GM21619 (cell line): Measurements from ENCODE around the gene SMTNL2.
"Not testable (repeated sequence)": the region's sequence is repeated elsewhere in the genome, so short reads cannot be mapped to it uniquely, and the experiment has no call there.

Experiments
- ATAC-seq: cut with Tn5 transposase; IDR thresholded peaks from one replicate; pipeline ENCODE4 v1.9.1; 2021; ENCODE audit not compliant: unreplicated experiment

Gene SMTNL2

GRCh38 chr17:4631836-4632580, 47.7 kb downstream of the SMTNL2 start:
- ATAC-seq = no peak

GRCh38 chr17:4632581-4632920, 48.2 kb downstream of the SMTNL2 start:
- no peak for ATAC-seq

GRCh38 chr17:4633643-4634042, 49.3 kb downstream of the SMTNL2 start:
- ATAC-seq = no peak

- ATAC-seq = no peak
Observed at GRCh38 chr17:4634976-4635375, 50.6 kb downstream of the SMTNL2 start.

GRCh38 chr17:4635823-4636375, 51.6 kb downstream of the SMTNL2 start:
- ATAC-seq = no peak

GRCh38 chr17:4636474-4637100, 52.3 kb downstream of the SMTNL2 start:
- ATAC-seq = no peak

- not testable (repeated sequence) for ATAC-seq
Observed at GRCh38 chr17:4638766-4639165, 54.4 kb downstream of the SMTNL2 start.

- ATAC-seq = not testable (repeated sequence)
Observed at GRCh38 chr17:4639301-4640059, 55.2 kb downstream of the SMTNL2 start.

- ATAC-seq = not testable (repeated sequence)
Observed at GRCh38 chr17:4640569-4641188, 56.4 kb downstream of the SMTNL2 start.

GRCh38 chr17:4641297-4642195, 57.2 kb downstream of the SMTNL2 start, which contains the start of gene ALOX15:
Gene ALOX15 (minus strand): TSS chr17:4641678. CDS start chr17:4641651, 27 bp downstream.
- no peak for ATAC-seq

- no peak for ATAC-seq
Observed at GRCh38 chr17:4642286-4642685, 58.0 kb downstream of the SMTNL2 start.

- ATAC-seq = no peak
Observed at GRCh38 chr17:4643676-4644075, 59.3 kb downstream of the SMTNL2 start.

- no peak for ATAC-seq
Observed at GRCh38 chr17:4645642-4646041, 61.3 kb downstream of the SMTNL2 start.

GRCh38 chr17:4648741-4649140, 64.4 kb downstream of the SMTNL2 start:
- no peak for ATAC-seq

- ATAC-seq = no peak
Observed at GRCh38 chr17:4652997-4653396, 68.7 kb downstream of the SMTNL2 start.

GRCh38 chr17:4655933-4656332, 71.6 kb downstream of the SMTNL2 start:
- not testable (repeated sequence) for ATAC-seq

- no peak for ATAC-seq
Observed at GRCh38 chr17:4657678-4658077, 73.3 kb downstream of the SMTNL2 start.
